Suprapubic skin (tissue), 4 donors: Measurements from ENCODE around the gene SOS1.

Experiments used
- CTCF ChIP-seq, 2 donors: fragments of 200-600 bp in 1 of 2; fragments of 450-650 bp in 1 of 2; sonication (generic) in 1 of 2; IDR thresholded peaks; one replicate each; pipeline ENCODE4 v1.5.1; 2016 to 2019; ENCODE audit warnings: antibody characterized with exemption in 2 of 2, mild to moderate bottlenecking in 1 of 2, moderate library complexity in 1 of 2
- EP300 ChIP-seq: sonication (generic); formaldehyde crosslinking; IDR thresholded peaks from one replicate; pipeline ENCODE4 v1.6.1; 2017; ENCODE audit warnings: antibody characterized with exemption
- POLR2A ChIP-seq, 2 donors: fragments of 450-650 bp; IDR thresholded peaks; one replicate each; pipeline ENCODE4 v1.6.1; 2017; ENCODE audit warnings: antibody characterized with exemption in 2 of 2, mild to moderate bottlenecking in 2 of 2, moderate library complexity in 2 of 2
- POLR2AphosphoS5 ChIP-seq, 3 donors: sonication (generic); formaldehyde crosslinking; IDR thresholded peaks; one replicate each; pipeline ENCODE4 v1.6.1; 2017; ENCODE audit warnings: antibody characterized with exemption in 3 of 3

GRCh38 chr2:39017334-39017733 is 103.5 kb downstream of the SOS1 start:
- TF ChIP-seq EP300 (no peak), CTCF (IDR thresholded peaks at IDR 0.05) (no peak), POLR2AphosphoS5 (IDR thresholded peaks at IDR 0.05) (no peak), POLR2A (IDR thresholded peaks at IDR 0.05) (no peak)
